Coronary artery (tissue), 2 donors: ENCODE results near the gene FGD5.

ENCODE experiments used
- DNase-seq: peaks from one replicate; pipeline ENCODE4 v3.0.0-alpha.2; 2017; ENCODE audit warnings: low spot score
- H3K27ac ChIP-seq, 2 donors: fragments of 200-600 bp; sonication (generic); one replicate each; pipeline ENCODE4 v1.5.1; 2016 to 2019
- H3K4me3 ChIP-seq: fragments of 200-600 bp; sonication (generic); 2 replicates; pipeline ENCODE4 v1.5.1; 2016; ENCODE audit warnings: mild to moderate bottlenecking, moderate library complexity
- TF ChIP-seq, protein P1 (sequence below): fragments of 200-600 bp; sonication (generic); IDR thresholded peaks from one replicate; pipeline ENCODE4 v1.5.1; 2019; ENCODE audit warnings: antibody characterized with exemption

The FGD5 gene

GRCh38 chr3:14814411-14814871 is 4.3 kb upstream of the FGD5 start:
- DNase-seq, result no peak
- Histone ChIP-seq H3K27ac (no peak overlapping the region), H3K4me3 (no peak overlapping the region)
- TF ChIP-seq, protein P1, sequence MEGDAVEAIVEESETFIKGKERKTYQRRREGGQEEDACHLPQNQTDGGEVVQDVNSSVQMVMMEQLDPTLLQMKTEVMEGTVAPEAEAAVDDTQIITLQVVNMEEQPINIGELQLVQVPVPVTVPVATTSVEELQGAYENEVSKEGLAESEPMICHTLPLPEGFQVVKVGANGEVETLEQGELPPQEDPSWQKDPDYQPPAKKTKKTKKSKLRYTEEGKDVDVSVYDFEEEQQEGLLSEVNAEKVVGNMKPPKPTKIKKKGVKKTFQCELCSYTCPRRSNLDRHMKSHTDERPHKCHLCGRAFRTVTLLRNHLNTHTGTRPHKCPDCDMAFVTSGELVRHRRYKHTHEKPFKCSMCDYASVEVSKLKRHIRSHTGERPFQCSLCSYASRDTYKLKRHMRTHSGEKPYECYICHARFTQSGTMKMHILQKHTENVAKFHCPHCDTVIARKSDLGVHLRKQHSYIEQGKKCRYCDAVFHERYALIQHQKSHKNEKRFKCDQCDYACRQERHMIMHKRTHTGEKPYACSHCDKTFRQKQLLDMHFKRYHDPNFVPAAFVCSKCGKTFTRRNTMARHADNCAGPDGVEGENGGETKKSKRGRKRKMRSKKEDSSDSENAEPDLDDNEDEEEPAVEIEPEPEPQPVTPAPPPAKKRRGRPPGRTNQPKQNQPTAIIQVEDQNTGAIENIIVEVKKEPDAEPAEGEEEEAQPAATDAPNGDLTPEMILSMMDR, result no peak

DNA sequence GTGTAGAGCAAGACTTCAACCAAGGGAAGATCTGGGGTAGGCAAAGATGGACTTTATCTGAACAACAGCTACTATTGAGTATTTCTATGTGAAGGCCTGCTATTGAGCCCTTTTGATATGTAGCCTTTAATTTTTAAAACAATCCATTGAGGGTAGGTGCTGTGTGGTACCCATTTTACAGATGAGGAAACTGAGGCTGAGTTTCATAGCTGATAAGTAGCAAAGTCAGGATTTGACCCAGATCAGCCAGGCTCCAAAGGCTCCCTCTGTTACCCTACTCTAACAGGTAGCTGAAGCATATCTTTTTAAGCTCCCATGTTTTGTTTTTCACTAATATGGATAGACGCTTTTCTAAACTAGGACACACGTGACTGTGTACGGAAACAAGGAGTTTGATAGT is 2.4 kb upstream of the FGD5 start:
- TF ChIP-seq, protein P1, result no peak
- H3K27ac ChIP-seq, result no peak overlapping the region

GRCh38 chr3:14819671-14820070 is 909 bp downstream of the FGD5 start:
- H3K4me3 ChIP-seq, result no peak overlapping the region
- no peak overlapping the region for H3K27ac ChIP-seq
- no peak for DNase-seq
- TF ChIP-seq, protein P1, result no peak

More for the DNA sequence above, 2.4 kb upstream of the FGD5 start:
- no peak overlapping the region for H3K4me3 ChIP-seq
- no peak for DNase-seq

- DNase-seq, result no peak
- TF ChIP-seq, protein P1, result no peak
- H3K27ac ChIP-seq, result no peak overlapping the region
- H3K4me3 ChIP-seq, result no peak overlapping the region
Measured at GRCh38 chr3:14820156-14820555, 1.4 kb downstream of the FGD5 start.

DNA sequence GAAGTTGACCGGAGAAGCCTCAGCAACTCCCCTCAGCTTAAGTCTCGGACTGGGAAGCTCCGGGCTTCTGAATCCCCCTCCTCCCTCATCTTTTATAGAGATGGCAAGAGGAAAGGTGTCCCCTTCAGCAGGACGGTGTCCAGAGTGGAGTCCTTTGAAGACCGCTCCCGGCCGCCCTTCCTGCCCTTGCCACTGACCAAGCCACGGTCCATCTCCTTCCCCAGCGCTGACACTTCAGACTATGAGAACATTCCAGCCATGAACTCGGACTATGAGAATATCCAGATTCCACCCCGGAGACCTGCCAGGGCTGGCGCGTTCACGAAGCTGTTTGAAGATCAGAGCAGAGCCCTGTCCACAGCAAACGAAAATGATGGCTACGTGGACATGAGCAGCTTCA is 2.4 kb downstream of the FGD5 start:
- no peak overlapping the region for H3K4me3 ChIP-seq
- DNase-seq, result no peak
- H3K27ac ChIP-seq, result no peak overlapping the region
- TF ChIP-seq, protein P1, result no peak

DNA sequence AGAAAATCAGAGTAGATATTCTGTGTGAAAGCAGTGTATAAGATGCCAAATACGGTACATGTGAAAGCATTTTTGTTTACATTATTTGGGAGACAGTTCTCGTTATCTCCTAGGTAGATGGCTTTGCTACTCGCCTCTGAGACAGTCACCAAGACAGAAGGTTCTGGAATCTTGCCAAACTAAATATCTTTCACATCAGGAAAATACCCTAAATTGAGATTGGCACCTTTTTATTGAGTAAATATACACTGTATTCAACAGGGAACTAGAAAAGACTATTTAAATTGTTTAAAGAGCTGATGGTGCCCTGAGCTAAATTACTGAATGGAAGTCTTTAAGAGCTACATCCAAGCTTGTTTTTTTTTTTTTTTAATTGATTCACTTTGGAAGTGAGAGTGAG is 3.4 kb downstream of the FGD5 start:
- no peak overlapping the region for H3K27ac ChIP-seq
- DNase-seq, result no peak
- H3K4me3 ChIP-seq, result no peak overlapping the region
- TF ChIP-seq, protein P1, result no peak

- Histone ChIP-seq H3K27ac (peak overlapping the region in 1 of 2 donors; percentile 36), H3K4me3 (no peak overlapping the region)
- TF ChIP-seq, protein P1, result no peak
- no peak for DNase-seq
Measured at GRCh38 chr3:14822670-14823390, 4.1 kb downstream of the FGD5 start.
